ENCODE data around the gene PODXL2.
"Not testable (repeated sequence)": the region's sequence is repeated elsewhere in the genome, so short reads cannot be mapped to it uniquely, and the experiment has no call there.

The PODXL2 gene

DNA sequence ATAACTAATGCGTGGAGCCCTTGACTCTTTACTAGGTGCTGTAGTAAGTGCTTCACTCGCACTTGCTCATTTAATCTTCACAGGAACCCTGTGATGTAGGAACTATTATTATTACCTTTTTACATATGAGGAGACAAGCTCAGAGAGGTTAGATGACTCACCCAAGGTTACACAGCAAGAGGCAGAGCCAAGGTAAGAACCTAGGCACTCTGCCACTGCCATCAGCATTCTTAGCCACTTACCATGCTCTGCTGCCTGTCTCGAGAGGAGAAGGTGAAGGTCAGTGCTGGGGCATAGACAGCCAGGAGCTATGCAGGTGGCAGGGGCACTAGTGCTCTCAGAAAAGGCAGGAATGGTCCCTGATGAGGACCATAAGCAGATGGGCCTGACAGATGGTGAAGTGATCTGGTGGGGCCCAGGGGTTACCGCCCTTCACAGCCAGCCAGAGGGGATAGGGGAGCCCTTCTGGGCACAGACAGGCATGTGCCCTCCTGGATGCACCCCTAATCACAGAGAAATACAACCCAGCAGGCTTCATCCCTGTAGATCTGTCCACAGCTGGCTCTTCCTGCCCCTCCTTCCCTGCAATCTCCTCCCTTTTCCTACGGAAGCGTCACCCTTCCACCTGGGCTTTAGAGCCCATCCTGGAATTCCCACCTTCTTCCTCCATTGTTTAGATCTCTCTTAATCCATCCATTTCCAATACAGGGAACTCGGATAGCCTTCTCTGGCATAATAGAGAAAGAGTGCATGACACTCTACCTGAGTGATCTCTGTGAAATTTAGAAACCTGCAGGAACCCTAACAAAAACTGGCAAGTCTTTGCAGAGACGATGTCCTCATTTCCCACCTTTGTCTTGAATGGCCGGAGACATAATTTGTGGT lies 70.7 kb downstream of the PODXL2 start:
- H3K4me3 ChIP-seq (ENCODE audit: low read depth, low read length), result no peak overlapping the region
- TF ChIP-seq MYC (IDR thresholded peaks at IDR 0.05; ENCODE audit: low read depth, low read length) (no peak), POLR2A (IDR thresholded peaks at IDR 0.05; ENCODE audit: extremely low read depth, insufficient read length) (no peak), MAX (IDR thresholded peaks at IDR 0.05; ENCODE audit: low read depth, low read length) (no peak), CTCF (IDR thresholded peaks at IDR 0.05; ENCODE audit: low read depth, low read length) (no peak)
- DNase-seq (ENCODE audit: low read depth), result no peak

GRCh38 chr3:127700406-127700805 lies 71.4 kb downstream of the PODXL2 start:
- no peak for TF ChIP-seq POLR2A (IDR thresholded peaks at IDR 0.05; ENCODE audit: extremely low read depth, insufficient read length)
- TF ChIP-seq MYC (IDR thresholded peaks at IDR 0.05; ENCODE audit: low read depth, low read length), result no peak
- TF ChIP-seq CTCF (IDR thresholded peaks at IDR 0.05; ENCODE audit: low read depth, low read length), result no peak
- TF ChIP-seq MAX (IDR thresholded peaks at IDR 0.05; ENCODE audit: low read depth, low read length), result no peak
- no peak for DNase-seq (ENCODE audit: low read depth)
- no peak overlapping the region for H3K4me3 ChIP-seq (ENCODE audit: low read depth, low read length)

- TF ChIP-seq MAX (IDR thresholded peaks at IDR 0.05; ENCODE audit: low read depth, low read length) (no peak), POLR2A (IDR thresholded peaks at IDR 0.05; ENCODE audit: extremely low read depth, insufficient read length) (no peak), CTCF (IDR thresholded peaks at IDR 0.05; ENCODE audit: low read depth, low read length) (no peak), MYC (IDR thresholded peaks at IDR 0.05; ENCODE audit: low read depth, low read length) (no peak)
- DNase-seq (ENCODE audit: low read depth), result no peak
Measured at GRCh38 chr3:127701280-127701911, 72.4 kb downstream of the PODXL2 start.

GRCh38 chr3:127702151-127702578 lies 73.2 kb downstream of the PODXL2 start:
- no peak overlapping the region for H3K4me3 ChIP-seq (ENCODE audit: low read depth, low read length)
- TF ChIP-seq MYC (IDR thresholded peaks at IDR 0.05; ENCODE audit: low read depth, low read length), result no peak
- TF ChIP-seq POLR2A (IDR thresholded peaks at IDR 0.05; ENCODE audit: extremely low read depth, insufficient read length), result no peak
- TF ChIP-seq CTCF (IDR thresholded peaks at IDR 0.05; ENCODE audit: low read depth, low read length), result no peak
- no peak for TF ChIP-seq MAX (IDR thresholded peaks at IDR 0.05; ENCODE audit: low read depth, low read length)
- no peak for DNase-seq (ENCODE audit: low read depth)

More at GRCh38 chr3:127701280-127701911, 72.4 kb downstream of the PODXL2 start:
- H3K4me3 ChIP-seq (ENCODE audit: low read depth, low read length), result no peak overlapping the region

- DNase-seq (ENCODE audit: low read depth); H3K4me3 ChIP-seq (ENCODE audit: low read depth, low read length): not testable (repeated sequence)
Measured at GRCh38 chr3:127704840-127705239, 75.9 kb downstream of the PODXL2 start.

GRCh38 chr3:127706312-127706711 lies 77.3 kb downstream of the PODXL2 start:
- H3K4me3 ChIP-seq (ENCODE audit: low read depth, low read length), result no peak overlapping the region
- TF ChIP-seq POLR2A (IDR thresholded peaks at IDR 0.05; ENCODE audit: extremely low read depth, insufficient read length) (no peak), CTCF (IDR thresholded peaks at IDR 0.05; ENCODE audit: low read depth, low read length) (no peak), MAX (IDR thresholded peaks at IDR 0.05; ENCODE audit: low read depth, low read length) (no peak), MYC (IDR thresholded peaks at IDR 0.05; ENCODE audit: low read depth, low read length) (no peak)
- DNase-seq (ENCODE audit: low read depth), result no peak
